Adrenal gland (tissue), 12 donors: ENCODE results near the gene HSFX4. TPM values are rescaled to one million over a fixed set of nuclear protein-coding genes. Genes with fewer than 3 reads are reported as not detected.
"Not testable (repeated sequence)": the region's sequence is repeated elsewhere in the genome, so short reads cannot be mapped to it uniquely, and the experiment has no call there.

Source experiments
- DNase-seq, 7 donors: peaks; one replicate each; pipeline ENCODE4 v3.0.0-alpha.2; 2019 to 2020
- H3K27ac ChIP-seq, 5 donors: fragments of 200-600 bp; sonication (generic) in 4 of 5; 1 replicate in 3 of 5; 2 replicates in 2 of 5; pipeline versions ENCODE4 v1.5.1 to v1.8.0; 2016 to 2020; ENCODE audit warnings: mild to moderate bottlenecking in 1 of 5
- H3K27me3 ChIP-seq: fragments of 200-600 bp; 2 replicates; pipeline ENCODE4 v1.8.0; 2021
- H3K36me3 ChIP-seq, 2 donors: fragments of 200-600 bp; replicated peaks in 1 of 2; 1 replicate in 1 of 2; 2 replicates in 1 of 2; pipeline versions ENCODE4 v1.5.1 to v1.8.0; 2018 to 2022
- H3K4me1 ChIP-seq, 2 donors: fragments of 200-600 bp; replicated peaks in 1 of 2; 1 replicate in 1 of 2; 2 replicates in 1 of 2; pipeline versions ENCODE4 v1.5.1 to v1.8.0; 2018 to 2021
- H3K4me3 ChIP-seq, 4 donors: fragments of 200-600 bp; sonication (generic) in 3 of 4; one replicate each; pipeline ENCODE4 v1.5.1; 2016 to 2018
- H3K9me3 ChIP-seq, 3 donors: fragments of 200-600 bp; sonication (generic) in 1 of 3; replicated peaks in 1 of 3; 1 replicate in 2 of 3; 2 replicates in 1 of 3; pipeline versions ENCODE4 v1.5.1 to v1.8.0; 2016 to 2021
- CTCF ChIP-seq, 6 experiments: fragments of 450-650 bp in 4 of 6; fragments of 200-600 bp in 2 of 6; sonication (generic) in 1 of 6; IDR thresholded peaks; 1 replicate in 5 of 6; 2 replicates in 1 of 6; pipeline versions ENCODE4 v1.5.1 to v1.8.0; 2016 to 2021; ENCODE audit warnings: antibody characterized with exemption in 6 of 6, mild to moderate bottlenecking in 2 of 6, moderate library complexity in 1 of 6
- POLR2A ChIP-seq, 2 donors: fragments of 450-650 bp; IDR thresholded peaks; one replicate each; pipeline ENCODE4 v1.6.1; 2017; ENCODE audit warnings: antibody characterized with exemption in 2 of 2, mild to moderate bottlenecking in 2 of 2, moderate library complexity in 1 of 2
- WGBS, 4 donors: extraction: QIAGEN DNeasy Blood & Tissue Kit in 2 of 4; methylation state at CpG; one replicate each; pipeline versions ENCODE4 v1.1.5 to v1.1.7; 2013 to 2017; 5-methylcytosine and 5-hydroxymethylcytosine counted together
- intact Hi-C, 2 donors: fragments of 100-400 bp; cut with DNase I; formaldehyde crosslinking; loops; one replicate each; pipeline versions ENCODE4 v1.14.1 to v1.15.0; 2022 to 2023
- polyA plus RNA-seq, 3 donors: library from polyadenylated mRNA; stranded (reverse); fragments of 200-250 nt in 2 of 3; fragments of 350-450 nt in 1 of 3; fragmentation: Illumina TruSeq in 1 of 3; extraction: RNeasy Lipid Tissue Mini Kit (QIAGEN cat#74804) in 1 of 3; gene quantifications; one replicate each; pipeline ENCODE4 v1.2.3, GENCODE V29; 2013 to 2014
- total RNA-seq, 9 donors: library from RNA; depleted of rRNA in 4 of 9; stranded (reverse); fragments of >200 nt in 4 of 9; fragments of 120-200 nt in 1 of 9; fragmentation: NEBNext Ultra II Directional in 1 of 9; extraction: Animal tissue kit (Norgen Biotek cat#: 25700) in 1 of 9; gene quantifications; one replicate each; pipeline versions ENCODE4 v1.1.0 to v1.2.4, GENCODE V29; 2013 to 2023
- donor health status: healthy with polysubstance abuse.
- donor health status: Bipolar disorder and iron deficiency.
- donor health status: DM: yes; HTN: yes; CAD: no.
- donor health status: DM: no; HTN: no; CAD: no.
- donor health status: DM: no; HTN: no; CAD: no.
- donor health status: DM: yes; HTN: yes; CAD: no.

Gene HSFX4
- total and polyA plus RNA-seq, 12 donors = 0.10 TPM; not detected in 11

DNA sequence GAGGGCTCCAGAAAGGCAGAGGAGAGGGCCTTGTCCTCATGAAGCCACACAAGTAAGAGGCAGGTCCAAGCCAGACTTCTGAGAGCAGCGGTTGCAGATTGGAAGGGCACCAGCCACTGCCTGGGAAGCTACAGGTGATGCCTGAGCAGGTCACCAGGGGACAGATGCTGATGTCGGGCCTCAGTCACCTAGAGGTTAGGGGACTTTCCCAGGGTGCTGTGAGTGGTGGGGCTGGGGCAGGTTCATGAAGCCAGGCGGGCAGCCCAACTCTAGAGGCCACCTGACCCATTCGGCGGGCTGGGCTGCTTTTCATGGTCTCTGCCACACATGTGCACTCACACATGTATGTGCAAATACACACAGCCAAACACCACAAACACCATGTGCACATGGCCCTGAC, 3.6 kb downstream of the HSFX4 start:
- not testable (repeated sequence) for H3K4me3 ChIP-seq

GRCh38 chrX:149933547-149933946, 4.2 kb downstream of the HSFX4 start:
- H3K27ac ChIP-seq, H3K4me1 ChIP-seq, H3K27me3 ChIP-seq, H3K4me3 ChIP-seq, intact Hi-C loops, DNase-seq, H3K36me3 ChIP-seq, H3K9me3 ChIP-seq: not testable (repeated sequence)
- WGBS, 4 donors = 71 to 83% (median 75%) methylated on average over 10 to 16 of the region's 21 CpGs; no CpG with 5 or more reads in 1 of the 4 donors

More for the DNA sequence above, 3.6 kb downstream of the HSFX4 start:
- H3K36me3 ChIP-seq, H3K27ac ChIP-seq, H3K9me3 ChIP-seq, DNase-seq, intact Hi-C loops, H3K27me3 ChIP-seq, H3K4me1 ChIP-seq: not testable (repeated sequence)
- WGBS, 4 donors = 90 to 100% methylated on average over 1 of the region's 5 CpGs; no CpG with 5 or more reads in 2 of the 4 donors

DNA sequence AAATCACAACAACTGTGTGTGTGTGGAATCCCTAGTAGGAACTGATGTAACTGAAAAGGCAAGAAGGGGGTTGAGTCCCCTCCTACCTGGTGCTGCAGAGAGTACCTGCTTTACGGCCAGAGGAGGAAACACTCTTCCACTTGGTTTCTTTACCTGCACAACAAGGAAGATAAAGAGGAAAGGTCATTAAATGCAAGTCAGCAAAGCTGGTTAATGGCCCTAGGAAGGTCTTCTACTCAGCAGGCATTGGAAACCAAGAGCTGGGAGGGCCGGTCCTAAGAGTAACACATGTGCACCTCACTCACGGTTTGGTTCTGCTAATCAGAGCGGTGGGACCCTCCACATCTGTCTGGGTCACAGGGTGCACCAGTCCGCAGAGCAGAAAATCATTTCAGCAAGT, 8.0 kb downstream of the HSFX4 start:
- H3K36me3 ChIP-seq, H3K27me3 ChIP-seq, H3K4me1 ChIP-seq, H3K9me3 ChIP-seq, intact Hi-C loops: not testable (repeated sequence)
- peak in 1 of 7 donors; percentile 16 for DNase-seq
- Histone ChIP-seq H3K27ac (peak overlapping the region in 2 of 5 donors; percentile 93 to 95), H3K4me3 (peak overlapping the region in 1 of 4 donors; percentile 80)
- 45 to 61% (median 56%) methylated on average over 5 of the region's 5 CpGs for WGBS, 4 donors

GRCh38 chrX:149937871-149938426, 8.6 kb downstream of the HSFX4 start:
- peak; percentile 35 to 61 (median 46) for DNase-seq

GRCh38 chrX:149938427-149938880, 9.1 kb downstream of the HSFX4 start, which contains the start of gene EOLA2:
TSS of gene EOLA2 (minus strand) at chrX:149938491. CDS start at chrX:149933874, 4,617 bp downstream.
- no peaks in the 10 kb centered on the region for H3K36me3 ChIP-seq
- intact Hi-C loops = no loop called here
- no peaks in the 10 kb centered on the region for H3K27me3 ChIP-seq
- peak within 1 kb of the TSS; percentile 59 to 95 (median 80) for H3K27ac ChIP-seq
- peak; percentile 90 to 99 (median 96) for DNase-seq
- H3K4me1 ChIP-seq = no peaks in the 10 kb centered on the region
- 0 to 62% (median 18%) methylated on average over 19 to 39 of the region's 39 CpGs for WGBS, 4 donors
- H3K4me3 ChIP-seq = peak within 1 kb of the TSS; percentile 2 to 80 (median 34)
- no peaks in the 10 kb centered on the region for H3K9me3 ChIP-seq
- TF ChIP-seq POLR2A (IDR thresholded peaks at IDR 0.05) = peak; percentile 48 to 81
- TF ChIP-seq CTCF (IDR thresholded peaks at IDR 0.05) = peak; percentile 6 to 70 (median 54)

More at GRCh38 chrX:149937871-149938426, 8.6 kb downstream of the HSFX4 start:
- peak overlapping the region; percentile 59 to 95 (median 80) for H3K27ac ChIP-seq
- no peaks in the 10 kb centered on the region for H3K27me3 ChIP-seq
- H3K36me3 ChIP-seq = no peaks in the 10 kb centered on the region
- peak overlapping the region; percentile 2 to 80 (median 34) for H3K4me3 ChIP-seq
- 0 to 53% (median 24%) methylated on average over 1 to 46 of the region's 46 CpGs for WGBS, 4 donors
- H3K9me3 ChIP-seq = no peaks in the 10 kb centered on the region
- TF ChIP-seq CTCF (IDR thresholded peaks at IDR 0.05) (no peak), POLR2A (IDR thresholded peaks at IDR 0.05) (no peak)
- intact Hi-C loops = no loop called here
- H3K4me1 ChIP-seq = no peaks in the 10 kb centered on the region
